Activated CD8-positive, alpha-beta T cell treated with anti-CD3 and anti-CD28 coated beads, Interleukin-2, amount 10 ng/mL, durations not matched to agents 7 days and 5 days (primary cell): ENCODE results near the gene SLC7A4. TPM values are rescaled to one million over a fixed set of nuclear protein-coding genes. Genes with fewer than 3 reads are reported as not detected.

ENCODE experiments used
- ATAC-seq: fragments of 150-1000 bp; cut with Tn5 transposase; one replicate; pipeline ENCODE4 v1.10.0; 2021; ENCODE audit warnings: moderate library complexity
- CTCF ChIA-PET: fragments of 350-600 bp; sonication (Branson Sonifier 250); formaldehyde crosslinking; loops from one replicate; lab custom pipeline; 2021; ENCODE audit warnings: antibody characterized with exemption; lab: Charles Lee
- POLR2A ChIA-PET: fragments of 350-600 bp; sonication (Branson Sonifier 250); formaldehyde crosslinking; loops from one replicate; lab custom pipeline; 2021; ENCODE audit warnings: antibody characterized with exemption; lab: Charles Lee
- DNase-seq: peaks from one replicate; pipeline ENCODE4 v3.0.0-alpha.2; 2020
- H3K27ac Mint-ChIP-seq: one replicate; pipeline ENCODE4 v1.8.0; 2021; ENCODE audit warnings: mild to moderate bottlenecking, mixed read lengths
- H3K27me3 Mint-ChIP-seq: one replicate; pipeline ENCODE4 v1.8.0; 2021; ENCODE audit warnings: low read depth, mixed read lengths
- H3K36me3 Mint-ChIP-seq: one replicate; pipeline ENCODE4 v1.8.0; 2021; ENCODE audit warnings: low read depth, mixed read lengths
- H3K4me1 Mint-ChIP-seq: one replicate; pipeline ENCODE4 v1.8.0; 2021; ENCODE audit warnings: low read depth, mixed read lengths
- H3K4me3 Mint-ChIP-seq: one replicate; pipeline ENCODE4 v1.8.0; 2021; ENCODE audit warnings: mild to moderate bottlenecking, mixed read lengths
- H3K9me3 Mint-ChIP-seq: one replicate; pipeline ENCODE4 v1.8.0; 2022; ENCODE audit warnings: mixed read lengths; ENCODE audit not compliant: insufficient read depth
- microRNA-seq: library from miRNA; unstranded; fragments of <30 nt; microRNA quantifications from one replicate; pipeline ENCODE4 v1.2.0, GENCODE V29; 2022
- total RNA-seq, 2 experiments: library from RNA; stranded (reverse); gene quantifications; one replicate each; pipeline ENCODE4 v1.2.3, GENCODE V29; 2021

Gene SLC7A4
- total RNA-seq, 2 experiments from 2014 or later, result 0.16 to 0.21 TPM

DNA sequence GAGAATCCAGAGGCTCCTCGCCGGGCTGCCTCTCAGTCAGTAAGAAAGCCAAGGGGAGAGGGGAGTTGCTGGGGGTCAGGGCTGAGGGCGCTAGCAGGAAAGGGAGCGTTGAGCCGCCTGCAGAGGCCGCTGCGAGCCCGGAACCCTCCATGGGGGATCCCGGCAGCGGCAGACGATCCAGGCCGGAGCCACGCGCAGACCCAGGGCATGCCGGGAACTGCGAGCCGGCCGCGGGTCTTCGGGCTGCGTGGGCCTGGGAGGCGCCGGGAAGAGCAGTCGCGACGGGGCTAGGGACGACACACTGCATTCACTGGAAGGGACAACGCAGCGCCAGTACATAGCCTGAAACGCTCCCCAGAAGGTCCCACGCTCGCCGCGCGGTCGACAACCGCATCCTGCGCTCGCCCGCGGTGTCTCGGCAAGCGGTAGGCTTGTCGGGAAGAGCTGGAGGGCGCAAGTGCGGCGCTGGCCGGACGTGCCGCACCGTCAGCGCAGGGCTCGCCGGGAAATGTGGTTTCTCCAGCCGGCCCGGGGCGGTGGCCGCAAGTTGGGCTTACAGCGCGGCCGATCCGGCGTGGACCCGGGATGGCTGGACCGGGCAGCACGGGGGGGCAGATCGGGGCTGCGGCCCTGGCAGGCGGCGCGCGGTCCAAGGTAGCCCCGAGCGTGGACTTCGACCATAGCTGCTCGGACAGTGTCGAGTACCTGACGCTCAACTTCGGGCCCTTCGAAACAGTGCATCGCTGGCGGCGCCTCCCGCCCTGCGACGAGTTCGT, 50.4 kb downstream of the SLC7A4 start, which contains the start of gene LZTR1:
Gene LZTR1 (plus strand): TSS at position 511 of the 776 bp plus-strand sequence. CDS start 75 bp downstream, at position 586.
- Mint-ChIP-seq H3K27me3 (peaks cover 2% of the 10 kb centered on the region), H3K4me1 (peaks cover 38% of the 10 kb centered on the region), H3K4me3 (peak within 1 kb of the TSS; percentile 93), H3K27ac (peak within 1 kb of the TSS; percentile 95), H3K9me3 (peaks cover 11% of the 10 kb centered on the region), H3K36me3 (peaks cover 17% of the 10 kb centered on the region)
- DNase-seq (peak; percentile 80), ATAC-seq (peak; percentile 80)
- POLR2A ChIA-PET, result interaction anchor here (0.6 to 4.2 kb wide), 4 partner anchors 14 to 33 kb away, joined by 3 to 17 read pairs (median 5); partner anchors contain the start of gene THAP7
- CTCF ChIA-PET, result interaction anchor here (0.6 to 2.1 kb wide), 10 partner anchors 9 to 178 kb away, joined by 3 to 6 read pairs (median 3); partner anchors contain the start of gene AIFM3

DNA sequence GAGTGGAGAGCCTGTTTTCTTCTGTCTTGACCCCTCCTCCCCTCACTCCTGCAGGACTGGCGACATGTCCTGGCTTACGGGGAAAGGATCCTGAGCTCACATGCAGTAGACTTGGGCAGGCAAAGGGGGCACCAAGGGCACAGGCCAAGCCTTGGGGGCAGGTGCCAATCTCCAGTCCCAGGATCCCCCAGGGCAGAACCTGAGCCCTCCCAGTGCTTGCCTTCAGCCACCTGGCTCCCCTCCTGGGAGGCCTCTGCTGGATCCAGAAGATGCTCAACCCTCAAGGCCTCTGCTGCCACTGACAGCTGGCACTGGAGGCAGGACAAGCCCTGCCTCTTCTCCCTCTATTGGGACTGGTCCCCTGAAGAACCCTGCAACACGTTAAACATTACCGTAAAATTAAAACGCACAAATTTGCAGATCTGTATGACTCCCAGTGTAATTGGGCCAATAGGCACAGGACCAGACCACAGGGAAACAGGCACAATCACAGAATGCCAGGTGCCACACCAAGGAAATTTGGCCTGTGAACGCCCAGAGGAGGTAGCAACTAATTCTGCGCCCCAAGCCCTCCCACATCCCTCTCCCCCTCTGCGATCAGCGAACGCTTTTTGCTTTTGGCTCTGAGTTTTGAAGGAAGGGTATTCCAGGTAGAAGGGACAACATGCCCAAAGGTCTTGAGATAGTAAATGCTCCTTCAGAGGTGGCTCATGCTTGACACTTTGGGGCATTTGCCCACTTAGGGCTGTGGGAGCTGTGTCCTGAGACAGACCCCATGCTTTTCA, 51.2 kb downstream of the SLC7A4 start:
- DNase-seq (no peak), ATAC-seq (no peak)
- Mint-ChIP-seq H3K4me3 (peak overlapping the region; percentile 93), H3K27ac (peak overlapping the region; percentile 95), H3K36me3 (peaks cover 13% of the 10 kb centered on the region), H3K9me3 (peaks cover 11% of the 10 kb centered on the region), H3K27me3 (peaks cover 2% of the 10 kb centered on the region), H3K4me1 (peaks cover 38% of the 10 kb centered on the region)
- POLR2A ChIA-PET, result interaction anchor here (1.7 to 4.2 kb wide), 2 partner anchors 18 to 21 kb away, joined by 7 to 17 read pairs; partner anchors contain the start of gene THAP7
- CTCF ChIA-PET, result interaction anchor here (0.7 to 2.1 kb wide), 5 partner anchors 8 to 64 kb away, joined by 3 to 6 read pairs (median 4); no protein-coding TSS in a partner anchor

DNA sequence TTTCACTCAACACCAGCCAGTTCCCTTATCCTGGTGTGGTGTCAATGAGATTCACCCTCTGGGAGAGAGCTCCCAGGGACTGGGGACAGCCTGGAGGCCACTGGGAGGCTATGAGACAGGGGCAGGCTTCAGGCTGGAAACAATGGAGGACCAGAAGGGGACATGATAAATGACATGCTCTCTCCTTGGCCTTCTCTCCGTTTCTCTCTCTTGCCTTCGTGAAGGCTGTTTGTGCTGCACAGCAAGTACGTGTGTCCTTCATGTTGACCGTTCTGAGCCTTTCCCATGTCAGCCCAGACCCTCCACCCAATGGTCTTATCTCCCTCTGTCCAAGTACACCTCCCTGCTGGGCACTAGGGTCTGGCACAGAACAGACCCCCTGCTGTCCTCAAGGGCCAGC, 51.8 kb downstream of the SLC7A4 start:
- peaks cover 2% of the 10 kb centered on the region for H3K27me3 Mint-ChIP-seq
- ChIA-PET CTCF (interaction anchor here (0.7 to 1.3 kb wide), 3 partner anchors 19 to 122 kb away, joined by 3 read pairs; no protein-coding TSS in a partner anchor), POLR2A (interaction anchor here (4.2 kb wide), 1 partner anchor 21 kb away, joined by 17 read pairs; the partner anchor contains the start of gene THAP7)
- peaks cover 11% of the 10 kb centered on the region for H3K9me3 Mint-ChIP-seq
- no peak overlapping the region for H3K4me3 Mint-ChIP-seq
- H3K27ac Mint-ChIP-seq, result no peak overlapping the region
- H3K36me3 Mint-ChIP-seq, result peaks cover 13% of the 10 kb centered on the region
- peaks cover 38% of the 10 kb centered on the region for H3K4me1 Mint-ChIP-seq
- ATAC-seq (no peak), DNase-seq (no peak)

- Mint-ChIP-seq H3K27ac (no peak overlapping the region), H3K4me3 (no peak overlapping the region), H3K9me3 (peaks cover 11% of the 10 kb centered on the region), H3K27me3 (peaks cover 2% of the 10 kb centered on the region), H3K36me3 (peaks cover 13% of the 10 kb centered on the region), H3K4me1 (peaks cover 38% of the 10 kb centered on the region)
- CTCF ChIA-PET, result interaction anchor here (0.9 to 1.3 kb wide), 2 partner anchors 19 to 122 kb away, joined by 3 read pairs; no protein-coding TSS in a partner anchor
- POLR2A ChIA-PET, result interaction anchor here (4.2 kb wide), 1 partner anchor 22 kb away, joined by 17 read pairs; the partner anchor contains the start of gene THAP7
- DNase-seq (no peak), ATAC-seq (no peak)
Measured at GRCh38 chr22:20979940-20980453, 52.4 kb downstream of the SLC7A4 start.

DNA sequence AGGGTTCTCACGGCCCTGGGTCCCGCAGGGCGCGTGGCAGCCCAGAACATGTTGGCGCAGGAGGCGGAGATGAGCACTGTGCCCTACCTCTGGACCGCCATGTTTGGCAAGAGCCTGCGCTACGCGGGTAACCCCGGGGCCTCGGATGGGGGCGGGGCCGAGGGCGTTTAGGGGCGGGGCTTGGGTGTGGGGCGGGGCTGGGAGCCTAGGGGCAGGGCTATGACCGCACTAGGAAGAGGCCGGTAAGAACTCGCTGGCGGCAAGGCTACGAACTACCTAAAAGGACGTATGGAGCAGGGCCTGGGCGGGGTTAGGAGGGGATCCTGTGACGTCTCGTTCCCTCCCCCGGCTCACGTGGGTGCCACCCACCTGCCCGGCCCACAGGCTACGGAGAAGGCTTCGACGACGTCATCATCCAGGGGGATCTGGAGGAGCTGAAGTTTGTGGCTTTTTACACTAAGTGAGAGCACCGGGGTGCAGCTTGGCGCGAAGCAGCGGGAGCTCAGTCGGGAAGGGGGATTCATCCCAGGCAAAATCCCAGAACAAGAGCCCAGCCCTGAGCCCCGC, 53.0 kb downstream of the SLC7A4 start:
- Mint-ChIP-seq H3K9me3 (peaks cover 11% of the 10 kb centered on the region), H3K27me3 (peaks cover 2% of the 10 kb centered on the region), H3K36me3 (peaks cover 12% of the 10 kb centered on the region), H3K4me1 (peaks cover 38% of the 10 kb centered on the region), H3K4me3 (peak overlapping the region; percentile 40), H3K27ac (peak overlapping the region; percentile 57)
- ATAC-seq (peak; percentile 54), DNase-seq (peak; percentile 74)
- ChIA-PET POLR2A (interaction anchor here (4.2 kb wide), 1 partner anchor 23 kb away, joined by 17 read pairs; the partner anchor contains the start of gene THAP7), CTCF (interaction anchor here (0.9 to 1.3 kb wide), 2 partner anchors 18 to 123 kb away, joined by 3 read pairs; no protein-coding TSS in a partner anchor)

Small RNA genes within 50 kb of the gene (microRNA-seq; reads per million reads assigned to microRNA genes)
- gene MIR649, result not detected

Other genes starting within 250 kb of the SLC7A4 start
- gene PI4KA, start 173.8 kb downstream of the SLC7A4 start, total RNA-seq, result 100 to 1,000 TPM; 112 to 120 TPM
- gene SNAP29, start 173.6 kb downstream of the SLC7A4 start, total RNA-seq, result 10 to 100 TPM; 30.7 to 32.3 TPM
- 10 to 100 TPM; 87.0 to 87.4 TPM for gene CRKL, start 115.2 kb downstream of the SLC7A4 start, total RNA-seq
- gene AIFM3, start 65.3 kb downstream of the SLC7A4 start, total RNA-seq, result under 1 TPM; 0.37 to 0.39 TPM
- 10 to 100 TPM; 56.2 to 58.0 TPM for gene LZTR1, start 50.3 kb downstream of the SLC7A4 start, total RNA-seq
- 10 to 100 TPM; 31.7 to 32.0 TPM for gene THAP7, start 30.4 kb downstream of the SLC7A4 start, total RNA-seq
- gene P2RX6, start 17.4 kb downstream of the SLC7A4 start, total RNA-seq, result under 1 TPM; 0.50 to 0.63 TPM
- gene LRRC74B, start 13.4 kb upstream of the SLC7A4 start, total RNA-seq, result not detected